Measurements from ENCODE around the gene GPSM1.
"Not testable (repeated sequence)": the region's sequence is repeated elsewhere in the genome, so short reads cannot be mapped to it uniquely, and the experiment has no call there.

The GPSM1 gene

DNA sequence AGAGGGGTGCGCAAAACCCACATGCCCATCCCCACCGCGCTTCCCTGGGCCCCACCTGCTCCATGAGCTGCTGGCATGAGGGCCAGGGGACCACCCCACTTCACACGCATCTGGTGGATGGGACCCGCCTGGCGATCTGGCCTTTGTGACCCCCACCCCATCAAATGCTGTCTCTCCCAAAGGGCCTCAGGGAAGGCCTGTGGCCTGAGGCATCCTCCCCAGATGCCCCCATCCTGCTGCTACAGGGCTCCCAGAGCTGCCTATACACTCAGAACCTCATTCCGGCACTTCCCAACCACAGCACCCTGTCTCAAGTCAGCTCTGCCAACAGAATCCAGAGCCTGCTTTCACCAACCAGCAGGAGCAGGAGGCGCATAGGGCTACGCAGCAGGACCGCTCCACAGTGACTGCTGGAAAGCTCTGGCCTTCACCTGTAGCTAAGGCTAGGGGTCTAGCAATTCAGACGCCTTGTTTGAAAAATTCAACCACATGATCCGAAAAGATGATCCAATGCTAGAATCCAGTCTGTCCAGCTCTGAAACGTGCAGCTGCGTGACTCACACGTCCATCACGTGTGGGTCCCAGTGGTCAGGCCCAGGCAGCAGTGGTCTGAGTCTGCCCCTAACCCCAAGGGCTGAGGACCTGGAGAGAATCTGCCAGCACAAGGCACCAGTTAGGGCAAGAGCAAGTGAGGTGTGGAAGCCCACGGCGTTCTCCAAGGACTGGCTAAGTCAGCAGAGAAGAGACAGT is 74.0 kb downstream of the GPSM1 start:
- DNase-seq = no peak

- no peak for DNase-seq
These were observed 74.7 kb downstream of the GPSM1 start for GRCh38 chr9:136402067-136402466.

DNA sequence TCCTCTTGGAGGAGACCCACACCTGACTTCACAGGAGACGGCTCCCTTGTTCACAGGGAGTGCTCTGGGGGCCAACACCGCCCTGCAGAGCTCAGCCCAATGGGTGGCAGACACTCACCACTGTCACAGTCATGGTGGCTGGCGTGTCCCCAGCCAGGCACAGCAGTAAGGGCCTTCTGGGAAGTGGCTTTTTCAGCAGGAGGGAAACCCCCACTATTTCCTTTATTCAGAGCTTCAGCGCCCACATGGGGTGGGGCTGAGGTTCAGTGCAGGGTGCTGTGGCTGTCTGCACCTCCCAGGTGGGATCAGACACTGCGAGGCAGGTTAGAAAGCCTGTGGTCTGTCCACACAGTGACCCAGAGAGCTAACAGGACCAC is 76.2 kb downstream of the GPSM1 start:
- peak; percentile 62 for DNase-seq

DNA sequence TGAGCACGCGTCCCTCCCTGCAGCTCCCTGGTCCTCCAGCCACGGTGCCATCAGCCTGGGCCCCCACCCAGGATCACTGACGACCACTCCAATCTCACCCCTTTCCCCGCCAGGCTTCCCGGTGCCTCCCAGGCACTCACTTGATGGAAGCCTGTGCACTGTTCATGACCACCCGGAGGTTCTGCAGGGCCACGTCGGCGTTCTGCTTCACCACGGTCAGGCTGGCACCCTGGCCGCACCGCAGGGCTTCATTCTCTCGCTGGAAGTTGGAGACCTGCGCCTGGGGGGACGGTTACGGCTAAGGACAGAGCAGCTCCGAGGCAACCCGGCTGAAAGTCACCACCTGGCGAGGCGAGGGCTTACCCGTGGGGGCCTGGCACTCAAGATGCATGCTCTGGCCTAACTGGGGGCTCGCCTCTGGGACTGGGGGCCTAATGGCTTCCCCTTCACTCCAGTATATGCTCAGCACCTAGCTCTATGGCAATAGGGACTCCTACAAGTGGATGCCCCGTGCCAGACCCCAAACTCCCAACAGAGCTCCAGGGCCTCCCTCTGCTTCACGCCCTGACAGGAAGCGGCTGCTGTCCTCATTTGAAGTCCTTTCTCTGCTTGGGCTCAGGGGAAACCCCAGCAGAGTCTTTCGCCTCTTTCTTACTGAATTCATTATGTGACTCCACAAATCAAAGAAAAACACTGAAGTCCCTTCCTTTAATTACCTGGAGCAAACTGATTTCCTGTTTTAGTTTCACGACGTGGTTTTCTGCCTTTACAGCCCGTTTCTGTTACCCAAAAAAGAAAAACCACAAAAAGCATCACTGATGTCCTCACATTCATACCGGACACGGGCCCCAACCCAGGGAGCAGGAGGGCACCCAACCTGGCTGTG is 76.8 kb downstream of the GPSM1 start:
- peak; percentile 21 for DNase-seq

DNA sequence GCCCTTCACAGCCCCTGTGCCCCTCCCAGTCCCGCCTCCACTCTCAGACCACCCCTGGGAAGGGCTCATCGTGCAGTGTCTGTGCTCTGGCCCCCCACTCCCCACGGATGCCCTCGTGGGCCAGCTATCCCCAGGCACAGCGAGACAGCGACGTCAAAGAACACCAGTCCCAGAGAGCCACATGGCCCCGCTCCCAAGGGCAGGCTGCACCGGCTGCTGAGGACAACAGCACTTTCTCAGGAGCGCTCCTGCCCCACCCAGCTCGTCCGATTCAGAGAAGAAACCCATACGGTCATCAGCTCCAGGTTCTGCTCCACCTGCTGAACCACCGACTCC is 77.4 kb downstream of the GPSM1 start:
- no peak for DNase-seq

DNA sequence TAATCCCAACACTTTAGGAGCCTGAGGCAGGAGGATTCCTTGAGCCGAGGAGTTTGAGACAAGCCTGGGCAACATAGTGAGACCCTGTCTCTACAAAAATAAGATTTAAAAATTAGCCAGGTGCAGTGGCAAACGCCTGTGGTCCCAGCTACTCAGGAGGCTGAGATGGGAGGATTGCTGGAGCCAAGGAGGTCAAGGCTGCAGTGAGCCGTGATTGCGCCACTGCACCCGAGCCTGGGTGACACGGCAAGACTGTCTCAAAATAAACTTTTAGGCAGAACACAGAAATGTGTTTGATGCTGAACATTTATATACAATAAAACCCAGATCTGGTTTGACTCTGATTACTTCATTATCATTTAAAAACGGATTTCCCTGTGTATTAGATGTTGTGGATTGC is 78.1 kb downstream of the GPSM1 start:
- no peak for DNase-seq

DNA sequence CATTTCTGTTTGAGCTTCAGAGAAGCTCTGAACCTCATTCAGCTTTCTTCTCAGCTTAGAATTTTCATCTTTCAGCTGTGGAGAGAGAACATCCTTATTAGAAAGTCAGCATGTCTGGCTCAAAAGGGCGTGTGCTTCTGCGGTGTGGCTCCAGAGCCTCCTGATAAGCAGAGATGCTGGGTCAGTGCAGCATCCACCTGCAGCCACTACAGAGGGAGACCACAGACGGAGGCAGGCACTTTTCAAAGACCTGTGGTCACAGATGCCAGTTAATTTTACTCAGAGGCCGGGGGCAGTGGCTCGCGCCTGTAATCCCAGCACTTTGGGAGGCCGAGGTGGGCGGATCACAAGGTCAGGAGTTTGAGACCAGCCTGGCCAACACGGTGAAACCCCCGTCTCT is 78.6 kb downstream of the GPSM1 start:
- not testable (repeated sequence) for DNase-seq

DNA sequence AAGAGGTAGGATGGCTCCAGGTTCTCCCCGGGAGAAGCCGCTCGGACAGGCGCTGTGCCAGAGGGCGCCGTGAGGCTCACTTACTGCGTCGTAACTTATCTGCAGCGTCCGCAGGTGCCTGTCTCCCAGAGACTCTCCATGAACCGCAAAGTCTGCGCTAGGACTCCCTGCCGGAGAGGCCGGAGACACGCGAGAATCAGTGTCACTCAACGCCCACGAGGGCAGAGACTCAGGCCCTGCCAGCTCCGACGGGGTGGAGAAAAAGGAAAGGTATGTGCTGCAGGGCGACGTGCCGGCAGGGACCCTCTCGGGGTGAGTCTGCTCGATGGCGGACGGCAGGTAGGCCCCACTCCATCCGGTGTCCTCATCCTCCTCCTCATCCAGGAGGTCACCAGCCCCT is 79.7 kb downstream of the GPSM1 start:
- DNase-seq = not testable (repeated sequence)

DNA sequence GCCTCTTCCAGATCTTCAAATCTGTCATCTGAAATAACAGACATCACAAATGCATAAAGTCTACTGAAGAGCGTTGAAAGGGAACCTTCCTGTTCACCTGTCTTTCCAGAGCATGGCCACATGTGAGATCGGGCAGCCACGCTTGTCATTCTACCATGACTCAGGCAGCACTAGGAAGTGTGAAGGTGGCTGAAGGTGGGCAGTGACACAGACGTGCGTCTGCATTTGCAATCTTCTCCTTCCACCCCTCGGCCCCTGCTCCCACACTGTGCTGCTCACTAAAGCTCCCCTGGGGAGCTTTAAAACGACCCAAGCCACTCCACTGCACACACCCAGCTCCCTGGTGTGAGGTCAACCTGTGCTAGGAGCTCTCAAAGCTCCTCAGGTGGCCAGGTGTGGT is 80.6 kb downstream of the GPSM1 start:
- DNase-seq = no peak
